ENCODE data around the gene HSPH1. TPM values are rescaled to one million over a fixed set of nuclear protein-coding genes. Genes with fewer than 3 reads are reported as not detected.

The HSPH1 gene
- total and polyA plus RNA-seq, 2 of the 13 experiments (the other 11 are each of a cell fraction or from before 2014, with no cell fraction given), result 13.0 to 62.9 TPM

- Histone ChIP-seq H3K79me2 (ENCODE audit: insufficient read depth, low read length) (no peaks in the 10 kb centered on the region), H3K9me3 (ENCODE audit: low read length) (no peaks in the 10 kb centered on the region), H3K27ac (ENCODE audit: extremely low read length, insufficient read depth, low read length) (no peak overlapping the region), H3K9ac (ENCODE audit: insufficient read depth, low read depth, low read length) (no peak overlapping the region), H3K4me3 (replicated peaks in 1 of 3; ENCODE audit: insufficient read depth in 1 of 3, low read depth in 2 of 3, low read length in 3 of 3) (no peak overlapping the region), H3K36me3 (replicated peaks in 1 of 2; ENCODE audit: control insufficient read depth in 1 of 2, insufficient read depth in 2 of 2, low read length in 2 of 2) (no peaks in the 10 kb centered on the region), H3K4me2 (ENCODE audit: low read depth, low read length) (no peak overlapping the region), H2AFZ (ENCODE audit: low read length) (no peak overlapping the region), H4K20me1 (ENCODE audit: insufficient read depth, low read length) (no peaks in the 10 kb centered on the region), H3K4me1 (ENCODE audit: insufficient read depth, low read length) (peaks cover 17% of the 10 kb centered on the region), H3K27me3 (ENCODE audit: control insufficient read depth in 1 of 2, insufficient read depth in 2 of 2, low read length in 2 of 2) (no peaks in the 10 kb centered on the region)
- TF ChIP-seq ZNF460 (CRISPR knock-in tag; IDR thresholded peaks at IDR 0.05; ENCODE audit: borderline replicate concordance), result no peak
- no peak for TF ChIP-seq ONECUT2 (CRISPR knock-in tag; IDR thresholded peaks at IDR 0.05)
- TF ChIP-seq ZNF570 (CRISPR knock-in tag; IDR thresholded peaks at IDR 0.05; ENCODE audit: borderline replicate concordance), result no peak
- TF ChIP-seq ZNF101 (CRISPR knock-in tag; IDR thresholded peaks at IDR 0.05; ENCODE audit: borderline replicate concordance, low read depth), result no peak
- no peak for TF ChIP-seq TEAD3 (CRISPR knock-in tag; optimal IDR thresholded peaks at IDR 0.05; ENCODE audit: borderline replicate concordance)
- TF ChIP-seq MZF1 (CRISPR knock-in tag; IDR thresholded peaks at IDR 0.05; ENCODE audit: borderline replicate concordance), result no peak
- no peak for TF ChIP-seq TAF15 (IDR thresholded peaks at IDR 0.05; ENCODE audit: low read depth, low read length, poor library complexity, severe bottlenecking)
- TF ChIP-seq ELF1 (CRISPR knock-in tag; IDR thresholded peaks at IDR 0.05), result no peak
- no peak for TF ChIP-seq MAFK (conservative IDR thresholded peaks at IDR 0.05 in 1 of 2, IDR thresholded peaks at IDR 0.05 in 1 of 2; ENCODE audit: low read length in 2 of 2)
- TF ChIP-seq ZFP62 (CRISPR knock-in tag; IDR thresholded peaks at IDR 0.05), result no peak
- TF ChIP-seq HCFC1 (IDR thresholded peaks at IDR 0.05; ENCODE audit: low read depth, low read length), result no peak
- no peak for TF ChIP-seq NFYB (CRISPR knock-in tag; IDR thresholded peaks at IDR 0.05)
- TF ChIP-seq JUNB (CRISPR knock-in tag; IDR thresholded peaks at IDR 0.05; ENCODE audit: borderline replicate concordance), result no peak
- no peak for TF ChIP-seq ZFP82 (CRISPR knock-in tag; IDR thresholded peaks at IDR 0.05; ENCODE audit: borderline replicate concordance)
- intact Hi-C loops (cut with micrococcal nuclease; ENCODE audit: unreplicated experiment), result no loop called here
- in situ Hi-C loops (cut with HindIII; ENCODE audit: extremely low pct_ligation_motif_present, low pct_unique_long_range_greater_than_20kb), result no loop called here
- no TSS peak for BruUV-seq (replicated peaks)
- DNase-seq (ENCODE audit: low spot score), result no peak
- FAIRE-seq, result no peak
- WGBS (ENCODE audit: low lambda C conversion rate), result 88% methylated on average over 4 of the region's 4 CpGs
- ATAC-seq, result no peak
- ChIA-PET CTCF (ENCODE audit: low intra/inter-chr PET ratio, low total read pairs) (no interaction called here), POLR2A (no interaction called here)
These were observed 48.1 kb upstream of the HSPH1 start for GRCh38 chr13:31209841-31210210.

Measured in HepG2 (cell line).